NCI-H128 (cell line): ENCODE results near the gene HNRNPH3.
"Not testable (repeated sequence)": the region's sequence is repeated elsewhere in the genome, so short reads cannot be mapped to it uniquely, and the experiment has no call there.

Source experiments
- DNase-seq: peaks from one replicate; lab custom pipeline; 2025; ENCODE audit not compliant: unreplicated experiment; lab: John Stamatoyannopoulos, UW

The HNRNPH3 gene, protein sequence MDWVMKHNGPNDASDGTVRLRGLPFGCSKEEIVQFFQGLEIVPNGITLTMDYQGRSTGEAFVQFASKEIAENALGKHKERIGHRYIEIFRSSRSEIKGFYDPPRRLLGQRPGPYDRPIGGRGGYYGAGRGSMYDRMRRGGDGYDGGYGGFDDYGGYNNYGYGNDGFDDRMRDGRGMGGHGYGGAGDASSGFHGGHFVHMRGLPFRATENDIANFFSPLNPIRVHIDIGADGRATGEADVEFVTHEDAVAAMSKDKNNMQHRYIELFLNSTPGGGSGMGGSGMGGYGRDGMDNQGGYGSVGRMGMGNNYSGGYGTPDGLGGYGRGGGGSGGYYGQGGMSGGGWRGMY

DNA sequence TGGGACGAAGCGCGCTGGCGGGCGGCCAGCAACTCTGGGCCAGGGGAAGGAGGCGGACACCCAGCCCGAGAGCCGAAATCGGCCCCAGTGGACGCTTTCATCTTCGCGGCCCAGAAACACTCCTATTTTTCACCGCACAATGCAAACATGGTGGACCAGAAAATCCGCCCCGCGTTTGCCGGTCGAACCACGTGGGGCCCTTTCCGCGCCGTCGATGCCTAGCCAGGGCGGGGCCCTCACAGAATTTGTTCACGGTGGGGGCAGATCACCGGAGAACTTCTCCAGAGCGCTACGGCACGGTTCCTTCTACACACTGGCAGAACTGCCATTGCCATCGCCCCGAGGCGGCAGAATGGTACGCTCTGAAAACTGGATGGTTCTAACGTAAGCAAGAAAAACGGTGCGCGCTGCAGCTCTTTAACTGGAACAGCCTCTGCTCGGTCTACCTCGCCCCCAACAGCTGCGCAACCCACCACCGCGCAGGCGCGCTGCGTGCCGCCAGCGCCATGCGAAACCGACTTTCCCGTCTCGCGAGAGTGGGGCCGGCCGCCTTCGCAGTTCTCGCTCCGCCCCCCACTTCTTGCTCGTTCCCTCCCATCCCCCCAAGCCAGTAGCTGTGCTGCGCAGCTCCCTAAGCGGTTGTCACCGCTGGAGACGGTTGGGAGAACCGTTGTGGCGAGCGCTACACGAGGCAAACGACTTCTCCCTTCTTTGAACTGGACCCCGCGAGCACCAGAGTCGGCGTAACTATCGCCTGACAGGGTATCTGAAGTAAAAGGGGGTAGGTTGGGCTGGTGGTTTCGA is at the start of gene HNRNPH3:
Gene HNRNPH3 (plus strand): TSS at position 610 of the 804 bp plus-strand sequence. CDS start 5,158 bp downstream, outside the sequence.
- DNase-seq, result peak; percentile 90

DNA sequence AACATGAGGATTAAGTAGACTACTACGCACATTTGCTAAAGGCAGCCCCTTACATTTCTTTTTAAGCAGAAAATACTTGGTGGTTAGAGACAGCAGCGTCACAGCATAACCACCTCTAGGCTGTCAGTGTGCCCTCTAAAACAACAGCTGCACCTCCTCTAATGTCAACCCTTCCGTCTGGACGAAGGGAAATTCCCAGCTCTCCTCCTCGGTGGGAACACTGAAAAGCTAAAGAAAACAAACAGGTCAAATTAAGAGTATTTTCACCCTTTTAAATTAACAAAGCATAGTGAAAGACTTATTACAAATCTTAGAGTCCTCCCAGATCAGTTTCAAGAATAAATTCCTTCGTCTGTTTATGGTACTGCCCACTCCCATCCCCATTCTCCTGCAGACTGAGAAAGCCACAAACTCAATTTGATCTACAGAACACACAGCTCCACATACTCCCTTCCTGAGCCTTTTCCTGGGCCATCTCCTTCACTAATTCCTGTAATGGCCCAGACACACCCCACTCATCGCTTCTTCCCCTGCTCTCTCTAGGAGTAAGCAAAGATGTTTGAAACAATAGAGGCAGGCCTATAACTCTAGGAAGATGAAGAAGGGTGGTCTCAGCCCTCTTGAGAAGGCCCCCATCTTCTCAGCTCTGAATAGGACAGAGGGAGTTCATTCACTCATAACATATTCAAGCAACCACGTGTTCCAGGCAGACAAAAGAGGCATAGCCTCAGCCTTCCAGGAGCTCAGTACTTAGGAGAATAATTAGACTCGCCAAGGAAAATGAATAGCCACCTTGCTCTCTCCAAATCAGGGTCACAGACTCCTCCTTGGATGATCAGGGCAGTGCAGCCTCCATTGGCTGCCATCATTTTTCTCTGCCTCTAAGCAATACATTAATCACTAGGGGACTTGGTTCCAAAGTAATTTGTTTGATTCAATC is 47.5 kb upstream of the HNRNPH3 start:
- DNase-seq, result no peak

DNA sequence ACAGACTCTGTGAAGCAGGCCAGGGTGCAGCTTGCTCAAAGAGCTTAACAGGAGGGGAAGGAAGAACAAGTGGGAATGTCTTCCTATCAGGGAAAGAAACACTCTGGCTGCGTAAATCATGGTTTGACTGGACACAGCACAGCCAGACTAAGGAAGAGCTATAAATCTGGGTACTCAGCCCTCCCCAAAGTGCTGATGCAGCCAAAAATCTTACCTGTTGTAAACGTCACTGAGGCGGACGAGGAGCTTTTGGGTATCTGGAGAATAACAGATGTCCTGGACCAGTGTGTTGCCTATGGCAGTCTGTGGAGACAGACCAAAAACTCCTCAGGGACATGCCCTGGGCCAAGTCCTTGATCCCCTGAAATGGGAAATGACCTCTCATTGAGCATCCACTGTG is 43.1 kb upstream of the HNRNPH3 start:
- no peak for DNase-seq

DNA sequence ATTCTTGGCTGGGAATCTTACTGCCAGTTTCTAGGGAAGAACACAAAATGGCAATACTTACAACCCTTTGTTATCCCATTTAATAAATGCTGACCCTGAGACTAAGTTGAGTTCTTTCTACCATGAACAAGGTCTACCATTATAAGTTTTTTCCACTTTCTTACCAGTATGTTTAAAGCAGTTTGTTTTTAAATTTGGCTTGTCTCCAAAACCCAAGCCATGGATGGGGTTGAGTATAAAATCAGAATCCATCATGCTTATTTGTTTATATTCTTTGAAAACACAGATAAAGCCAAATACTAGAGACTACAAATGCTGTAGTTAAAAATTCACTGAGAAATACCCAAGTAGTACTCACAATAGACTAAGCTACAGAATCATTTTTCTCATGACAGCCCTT is 41.1 kb upstream of the HNRNPH3 start:
- no peak for DNase-seq

DNA sequence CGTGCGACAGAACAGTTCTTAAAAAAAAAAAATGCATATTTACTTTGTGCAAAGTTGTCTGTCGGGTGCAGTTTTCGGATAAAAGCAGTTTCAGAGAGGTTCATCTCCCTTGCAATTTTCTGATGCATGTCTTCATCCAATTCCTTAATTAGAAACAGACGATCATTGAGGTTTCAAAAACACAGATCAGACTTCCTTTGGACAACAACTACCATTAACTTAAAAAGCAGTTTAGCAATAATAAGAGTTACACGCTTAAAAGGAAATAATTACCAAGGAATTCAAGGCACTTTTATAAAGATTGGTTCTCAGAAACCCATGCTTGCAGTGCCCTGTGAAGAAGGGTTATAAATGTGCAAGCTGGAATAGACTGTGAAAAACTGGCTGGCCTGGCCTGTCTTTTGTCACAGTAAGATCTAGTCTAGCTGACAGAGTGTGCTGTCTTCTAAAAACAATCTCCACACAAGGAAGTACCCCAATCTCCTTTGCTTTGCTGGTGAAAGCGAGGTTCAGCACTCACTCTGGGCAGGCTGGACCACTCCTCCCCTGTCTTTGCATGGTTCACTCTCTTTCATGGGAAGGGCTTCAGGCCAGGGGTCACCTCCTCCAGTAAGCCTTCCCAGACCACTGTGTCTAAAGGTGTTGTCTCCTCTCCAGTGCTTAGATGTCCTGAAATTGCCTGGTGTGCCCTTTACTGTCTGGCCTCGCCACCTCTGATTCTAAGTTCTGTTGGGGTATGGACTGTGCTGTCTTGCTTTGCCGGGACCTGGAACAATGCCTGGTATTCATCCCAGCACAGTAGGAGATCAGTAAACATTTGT is 34.8 kb upstream of the HNRNPH3 start:
- no peak for DNase-seq

DNA sequence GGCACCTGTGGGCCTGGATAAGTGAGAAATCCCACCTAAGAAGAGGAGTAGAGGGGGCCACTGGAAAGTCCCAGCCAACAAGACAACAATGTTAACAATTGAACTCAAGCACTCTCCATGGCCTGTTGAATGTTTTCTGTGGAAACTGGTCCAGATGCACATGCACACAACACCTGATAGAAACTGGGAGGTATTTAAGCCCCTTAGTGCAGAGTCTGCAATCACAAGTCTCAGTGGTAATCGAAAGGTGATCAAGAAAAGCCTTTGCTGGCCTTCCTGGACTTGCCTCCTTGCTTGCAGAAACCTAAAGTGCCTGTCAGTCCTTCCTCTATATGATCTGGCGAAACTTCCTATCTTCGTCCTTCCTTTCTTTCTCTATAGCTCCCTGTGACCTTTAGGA is 30.6 kb upstream of the HNRNPH3 start:
- no peak for DNase-seq

DNA sequence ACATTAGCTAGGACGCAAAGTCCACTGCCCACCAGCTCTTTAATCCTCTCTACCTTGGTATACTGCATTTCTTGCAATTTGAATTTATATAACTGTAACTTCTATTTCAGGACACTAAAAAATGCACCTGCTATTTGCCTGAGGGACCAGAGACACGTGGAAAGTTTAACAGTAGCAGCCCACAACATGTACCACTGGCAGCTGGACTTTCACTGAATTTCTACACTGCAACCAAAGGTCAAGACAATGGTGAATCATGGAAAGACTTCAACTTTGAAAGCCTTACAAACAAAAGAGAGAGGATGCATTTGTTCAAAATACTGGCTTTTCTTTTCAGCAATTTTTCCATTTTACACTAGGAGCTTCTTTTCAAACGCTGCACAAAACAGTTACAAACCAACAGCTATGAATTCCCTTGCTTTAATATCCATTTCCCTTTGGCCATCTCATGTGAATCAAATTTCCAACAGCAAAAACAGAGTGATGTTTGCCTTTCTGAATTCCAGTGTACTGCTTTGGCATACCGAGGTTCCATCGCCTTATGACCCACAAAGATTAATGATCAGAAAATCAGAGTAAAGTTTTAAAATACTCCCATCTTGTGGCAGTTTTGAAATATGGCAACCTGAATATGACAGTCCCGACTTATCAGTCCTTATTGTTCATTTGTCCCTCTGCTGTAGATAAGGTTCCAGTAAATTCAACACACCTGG is 29.9 kb upstream of the HNRNPH3 start:
- no peak for DNase-seq

DNA sequence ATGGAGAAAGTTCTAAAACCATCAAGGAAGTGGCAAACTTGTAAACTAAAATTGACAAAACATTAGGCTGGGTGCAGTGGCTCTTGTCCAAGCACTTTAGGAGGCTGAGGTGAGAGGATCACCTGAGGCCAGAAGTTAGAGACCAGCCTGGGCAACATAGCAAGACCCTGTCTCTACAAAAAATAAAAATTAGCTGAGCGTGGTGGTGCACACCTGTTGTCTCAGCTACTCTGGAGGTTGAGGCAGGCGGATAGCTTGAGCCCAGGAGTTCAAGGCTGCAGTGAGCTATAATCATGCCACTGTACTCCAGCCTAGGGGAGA is 29.4 kb upstream of the HNRNPH3 start:
- no peak for DNase-seq

DNA sequence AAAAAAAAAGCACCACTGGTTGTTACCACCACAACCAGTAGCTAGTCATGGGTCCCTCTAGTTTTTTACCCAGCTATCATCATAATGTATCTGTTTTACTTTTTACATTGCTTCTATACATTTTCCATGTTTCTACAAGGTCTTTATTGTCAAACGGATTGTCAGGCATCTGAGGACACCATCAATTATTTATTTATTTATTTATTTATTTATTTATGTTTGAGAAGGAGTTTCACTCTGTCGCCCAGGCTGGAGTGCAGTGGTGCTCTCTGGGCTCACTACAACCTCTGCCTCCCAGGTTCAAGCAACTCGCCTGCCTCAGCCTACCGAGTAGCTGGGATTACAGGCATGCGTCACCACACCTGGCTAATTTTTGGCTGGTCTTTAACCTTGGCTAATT is 29.0 kb upstream of the HNRNPH3 start:
- DNase-seq, result no peak

DNA sequence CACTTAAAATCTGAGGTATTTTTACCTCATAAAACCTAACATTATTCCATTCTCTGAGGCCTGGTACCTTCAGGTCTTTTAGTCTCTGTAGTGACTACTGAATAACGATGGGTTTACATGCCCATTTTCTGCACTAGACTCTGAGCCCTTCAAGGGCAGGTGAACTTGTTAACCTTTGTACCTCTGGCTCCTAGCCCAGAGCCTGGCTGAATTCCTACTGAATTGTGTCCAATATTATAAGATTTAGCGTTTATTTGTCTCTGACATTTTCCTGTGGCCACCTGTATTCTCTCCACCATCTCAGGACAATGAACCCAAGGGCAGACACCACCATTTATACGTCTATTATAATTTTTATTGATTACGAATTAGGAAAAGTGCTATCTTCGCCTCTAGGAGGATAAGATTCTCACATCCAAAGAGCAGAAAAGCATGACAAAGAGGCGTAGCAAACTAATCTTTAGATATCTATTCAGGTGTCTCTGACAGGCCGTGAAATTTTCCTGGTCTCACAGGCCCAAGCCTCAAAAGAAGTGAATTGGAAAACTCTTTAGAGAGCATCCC is 27.9 kb upstream of the HNRNPH3 start:
- DNase-seq, result no peak

DNA sequence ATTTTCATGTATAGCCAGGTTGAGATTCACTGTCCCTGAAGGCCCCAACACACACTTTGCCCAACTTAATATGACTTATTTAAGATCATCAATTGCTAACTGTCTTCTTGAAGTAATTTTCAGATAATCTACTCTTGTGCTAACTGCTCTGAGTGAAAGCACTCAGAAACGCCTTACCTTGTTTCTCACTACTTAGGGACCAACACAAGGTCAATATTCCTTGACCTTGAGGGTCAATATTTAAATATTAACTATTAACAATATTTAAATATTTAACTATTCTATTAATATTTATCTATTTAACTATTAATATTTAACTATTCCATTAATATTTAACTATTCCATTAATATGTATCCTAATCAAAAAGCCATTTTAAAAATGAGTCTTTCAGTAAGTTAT is 26.0 kb upstream of the HNRNPH3 start:
- no peak for DNase-seq

DNA sequence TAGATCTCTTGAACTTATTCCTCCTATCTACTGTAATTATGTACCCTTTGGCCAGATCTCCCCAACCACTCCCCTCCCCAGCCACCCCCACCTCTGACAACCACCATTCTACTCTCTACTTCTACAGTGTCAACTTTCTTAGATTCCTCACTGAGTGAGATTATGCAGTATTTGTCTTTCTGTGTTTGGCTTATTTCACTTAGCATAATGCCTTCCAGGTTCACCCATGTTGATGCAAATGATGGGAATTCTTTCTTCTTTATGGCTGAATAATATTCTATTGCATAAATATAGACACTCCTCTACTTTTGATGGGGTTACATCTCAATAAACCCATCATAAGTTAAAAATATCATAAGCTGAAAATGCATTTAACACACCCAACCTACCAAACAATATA is 21.3 kb upstream of the HNRNPH3 start:
- DNase-seq, result no peak

DNA sequence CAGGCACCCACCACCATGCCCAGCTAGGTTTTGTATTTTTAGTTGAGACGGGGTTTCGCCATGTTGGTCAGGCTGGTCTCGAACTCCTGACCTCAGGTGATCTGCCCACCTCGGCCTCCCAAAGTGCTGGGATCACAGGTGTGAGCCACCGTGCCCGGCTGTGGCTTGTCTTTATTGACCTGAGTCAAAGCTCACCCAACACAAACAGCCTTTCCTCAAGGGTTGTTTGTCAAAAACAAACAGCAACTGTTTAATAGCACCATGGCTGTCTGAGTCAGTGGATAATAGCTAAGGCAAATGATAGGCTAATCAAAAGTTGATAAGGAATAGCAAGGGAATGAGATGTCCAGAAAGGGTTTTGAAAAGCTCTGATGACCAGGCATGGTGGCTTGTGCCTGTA is 16.9 kb upstream of the HNRNPH3 start:
- DNase-seq, result not testable (repeated sequence)

DNA sequence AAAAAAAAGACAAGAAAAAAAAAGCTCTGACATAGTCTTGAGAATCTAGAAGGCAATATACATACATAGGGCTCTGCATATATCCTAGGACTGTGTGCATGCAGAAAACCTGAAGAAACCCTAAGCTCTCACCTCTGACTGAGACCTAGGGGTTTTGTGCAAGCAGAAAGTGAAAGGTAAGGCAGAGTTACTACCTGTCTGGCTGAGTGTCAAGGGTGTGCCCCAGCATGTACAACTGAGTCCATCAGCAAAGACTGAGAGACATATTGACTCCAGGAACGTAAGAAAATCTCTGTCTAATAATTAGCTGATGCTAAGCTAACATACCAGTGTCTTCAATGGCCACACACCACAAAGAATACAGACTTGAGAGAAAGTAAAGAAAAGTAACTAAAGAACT is 16.3 kb upstream of the HNRNPH3 start:
- no peak for DNase-seq

DNA sequence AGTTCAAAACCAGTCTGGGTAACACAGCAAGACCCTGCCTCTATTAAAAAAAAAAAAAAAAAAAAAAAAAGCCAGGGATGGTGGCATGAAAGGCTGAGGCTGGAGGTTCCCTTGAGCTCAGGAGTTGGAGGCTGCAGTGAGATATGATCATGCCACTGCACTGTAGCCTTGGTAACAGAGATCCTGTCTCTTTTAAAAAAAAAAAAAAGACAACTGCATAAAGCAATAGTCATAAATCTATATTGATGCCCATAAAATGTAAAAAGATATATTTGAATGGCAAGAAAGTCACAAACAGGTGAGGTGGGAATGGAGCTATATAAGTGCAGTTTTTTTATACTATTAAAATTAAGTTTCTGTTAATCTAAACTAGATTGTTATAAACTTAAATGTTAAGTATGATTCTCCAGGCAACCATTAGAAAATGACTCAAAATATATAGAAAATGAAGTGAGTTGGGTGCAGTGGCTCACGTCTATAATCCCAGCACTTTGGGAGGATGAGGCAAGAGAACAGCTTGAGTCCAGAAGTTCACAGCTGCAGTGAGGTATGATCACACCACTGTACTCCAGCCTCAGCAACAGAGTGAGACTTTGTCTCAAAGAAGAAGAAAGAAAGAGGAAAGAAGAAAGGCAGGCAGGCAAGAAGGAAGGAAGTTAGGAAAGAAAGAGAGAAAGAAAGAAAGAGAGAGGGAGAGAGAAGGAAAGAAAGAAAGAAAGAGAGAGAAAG is 13.4 kb upstream of the HNRNPH3 start:
- no peak for DNase-seq

DNA sequence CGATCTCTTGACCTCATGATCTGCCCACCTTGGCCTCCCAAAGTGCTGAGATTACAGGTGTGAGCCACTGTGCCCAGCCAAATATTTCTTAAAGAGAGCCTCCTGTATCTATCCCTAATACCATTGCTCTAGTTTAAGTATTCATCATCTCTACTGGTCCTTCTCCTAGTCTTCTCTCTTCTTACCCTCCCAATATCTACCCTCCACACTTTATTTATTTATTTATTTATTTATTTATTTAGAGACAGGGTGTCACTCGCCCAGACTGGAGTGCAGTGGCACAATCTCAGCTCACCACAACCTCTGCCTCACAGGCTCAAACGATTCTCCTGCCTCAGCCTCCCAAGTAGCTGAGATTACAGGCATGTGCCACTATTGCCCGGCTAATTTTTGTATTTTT is 7.5 kb upstream of the HNRNPH3 start:
- DNase-seq, result not testable (repeated sequence)

DNA sequence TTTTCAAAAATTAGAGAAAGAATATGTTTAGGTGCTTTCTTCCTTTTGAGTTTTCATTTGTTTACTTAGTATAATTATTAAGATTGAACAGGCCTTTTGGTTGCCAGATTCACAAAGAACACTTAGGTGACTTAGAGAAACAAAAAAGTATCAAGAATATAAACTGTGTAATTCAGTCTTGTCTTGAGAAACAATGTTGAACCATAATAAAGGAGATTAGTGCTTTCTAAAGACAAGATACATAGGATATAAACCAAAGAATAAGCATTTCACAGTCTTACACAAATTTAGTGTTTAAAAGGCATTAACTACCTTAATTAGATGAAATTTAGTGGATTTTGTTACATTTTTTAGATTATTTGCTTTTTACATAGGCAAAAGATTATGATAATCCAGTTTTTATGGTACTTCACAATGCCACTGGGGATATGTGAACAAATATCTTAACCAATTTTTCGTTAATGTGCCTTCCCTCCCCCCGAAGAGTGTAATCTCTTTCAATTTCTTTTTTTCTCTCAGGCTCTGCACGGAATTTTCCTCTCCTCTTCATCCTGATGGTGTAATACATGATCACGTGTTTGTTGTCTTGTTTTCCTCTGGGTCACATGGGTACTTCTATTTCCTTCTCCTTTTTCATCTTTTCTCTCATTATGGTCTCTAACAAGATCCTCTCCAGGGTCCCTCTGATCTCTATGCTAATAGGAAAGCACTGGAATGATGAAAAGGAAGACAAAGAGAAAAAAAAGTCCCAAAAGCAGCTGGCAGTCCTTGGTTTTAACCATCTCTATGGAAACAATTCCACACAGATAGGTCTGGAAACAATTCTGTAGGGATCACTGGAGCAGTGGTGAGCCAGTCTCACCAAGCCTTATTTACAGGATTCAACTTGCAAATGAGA is 3.7 kb upstream of the HNRNPH3 start:
- DNase-seq, result no peak

DNA sequence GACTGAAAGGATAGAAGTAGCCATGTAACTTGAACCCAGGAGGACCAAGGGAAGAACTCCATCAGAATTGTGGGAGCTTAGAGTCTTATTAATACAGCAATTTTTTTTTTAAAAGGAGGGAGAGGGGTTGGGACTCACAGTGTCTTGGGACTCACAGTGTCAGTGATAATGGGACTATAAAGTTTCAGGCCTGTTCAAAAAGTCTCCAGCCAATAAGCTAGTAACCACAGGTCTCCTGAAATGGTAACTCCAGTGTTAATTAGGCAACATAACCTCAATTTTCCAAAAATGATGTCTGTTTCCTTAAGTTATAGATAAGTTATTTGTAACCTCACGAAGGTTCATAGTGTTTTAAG is 2.4 kb upstream of the HNRNPH3 start:
- no peak for DNase-seq
